HEK293 (cell line): ENCODE data around the gene MYOM1.
A peak's percentile ranks its signal among the peaks of the same experiment; 100 is the strongest.
"Not testable (repeated sequence)": the region's sequence is repeated elsewhere in the genome, so short reads cannot be mapped to it uniquely, and the experiment has no call there.

Experiments used
- CTCF ChIA-PET: fragments of 350-600 bp; formaldehyde crosslinking; extraction: SDS; loops from one replicate; lab custom pipeline; 2021; ENCODE audit warnings: antibody characterized with exemption; lab: Yijun Ruan, JAX
- POLR2A ChIA-PET: fragments of 300-600 bp; formaldehyde crosslinking; extraction: SDS; loops from one replicate; lab custom pipeline; 2020; ENCODE audit warnings: antibody characterized with exemption, inconsistent platforms; lab: Yijun Ruan, JAX
- H3K27ac ChIP-seq: fragments of 200-500 bp; sonication (Bioruptor generic); 2 replicates; pipeline ENCODE4 v1.5.1; 2014; ENCODE audit warnings: low read depth, low read length, control low read depth, inconsistent platforms; ENCODE audit errors: extremely low read depth
- H3K36me3 ChIP-seq, 2 experiments: fragments of 200-500 bp in 1 of 2; sonication (Bioruptor generic) in 1 of 2; 1 replicate in 1 of 2; 2 replicates in 1 of 2; pipeline ENCODE4 v1.5.1; 2014 to 2017; ENCODE audit warnings: inconsistent platforms in 2 of 2, low read length in 2 of 2; ENCODE audit not compliant: control insufficient read depth in 2 of 2, insufficient read depth in 1 of 2
- H3K4me1 ChIP-seq: fragments of 200-500 bp; sonication (Bioruptor generic); 2 replicates; pipeline ENCODE4 v1.5.1; 2014; ENCODE audit warnings: mild to moderate bottlenecking, low read length, inconsistent platforms; ENCODE audit not compliant: control insufficient read depth, insufficient read depth
- H3K4me3 ChIP-seq: 2 replicates; pipeline ENCODE4 v1.5.1; 2011; ENCODE audit warnings: low read depth, mild to moderate bottlenecking, control low read depth, low read length, moderate library complexity
- H3K9me3 ChIP-seq: fragments of 200-500 bp; sonication (Bioruptor generic); 2 replicates; pipeline ENCODE4 v1.5.1; 2014; ENCODE audit warnings: low read depth, low read length, inconsistent platforms; ENCODE audit not compliant: control insufficient read depth, insufficient read depth
- ZNF146 ChIP-seq: fragments of 450-650 bp; formaldehyde crosslinking; IDR thresholded peaks from 2 replicates; pipeline ENCODE4 v1.5.1; 2016; ENCODE audit warnings: missing biosample characterization, missing genetic modification characterization
- ZNF155 ChIP-seq: fragments of 450-650 bp; formaldehyde crosslinking; IDR thresholded peaks from 2 replicates; pipeline ENCODE4 v1.5.1; 2016; ENCODE audit warnings: missing biosample characterization, missing genetic modification characterization
- ZNF658 ChIP-seq: fragments of 450-650 bp; formaldehyde crosslinking; IDR thresholded peaks from 2 replicates; pipeline ENCODE4; 2016; ENCODE audit warnings: missing biosample characterization, missing genetic modification characterization
- TF ChIP-seq, protein P1 (sequence below): fragments of 450-650 bp; formaldehyde crosslinking; IDR thresholded peaks from 2 replicates; pipeline ENCODE4 v1.5.1; 2016; ENCODE audit warnings: missing biosample characterization, missing genetic modification characterization, low read depth
- TF ChIP-seq, protein P2 (sequence below): fragments of 450-650 bp; formaldehyde crosslinking; IDR thresholded peaks from 2 replicates; pipeline ENCODE4 v1.5.1; 2016; ENCODE audit warnings: missing biosample characterization, missing genetic modification characterization
- TF ChIP-seq, protein P3 (sequence below): fragments of 450-650 bp; formaldehyde crosslinking; IDR thresholded peaks from 2 replicates; pipeline ENCODE4 v1.5.1; 2016; ENCODE audit warnings: missing biosample characterization, missing genetic modification characterization

MYOM1 gene

DNA sequence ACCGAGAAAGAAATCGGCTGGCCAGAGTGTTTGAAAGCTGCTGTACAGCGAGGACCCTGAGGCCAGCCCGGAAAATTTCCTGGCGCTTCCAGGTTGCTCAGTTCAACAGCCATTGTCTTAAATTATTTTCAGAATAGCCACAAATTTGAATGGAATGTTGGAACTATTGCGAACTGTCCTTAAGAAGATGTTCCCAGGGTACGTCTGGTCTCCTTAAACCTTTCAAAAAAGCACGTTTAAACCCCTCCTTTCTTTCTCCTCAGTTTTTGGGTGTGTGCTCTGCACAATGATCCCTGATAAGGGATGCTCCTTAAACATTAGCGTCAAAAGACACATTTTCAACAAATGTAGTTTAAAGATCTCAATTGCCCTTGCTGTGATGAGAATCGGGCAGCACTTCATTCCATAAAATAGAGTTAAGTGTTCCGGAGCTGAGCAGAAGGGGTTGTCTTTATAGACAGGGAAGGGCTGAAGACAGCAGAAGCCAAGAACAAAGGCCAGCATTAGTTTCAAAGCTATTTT is 192.3 kb downstream of the MYOM1 start (continued):
- TF ChIP-seq, protein P1, sequence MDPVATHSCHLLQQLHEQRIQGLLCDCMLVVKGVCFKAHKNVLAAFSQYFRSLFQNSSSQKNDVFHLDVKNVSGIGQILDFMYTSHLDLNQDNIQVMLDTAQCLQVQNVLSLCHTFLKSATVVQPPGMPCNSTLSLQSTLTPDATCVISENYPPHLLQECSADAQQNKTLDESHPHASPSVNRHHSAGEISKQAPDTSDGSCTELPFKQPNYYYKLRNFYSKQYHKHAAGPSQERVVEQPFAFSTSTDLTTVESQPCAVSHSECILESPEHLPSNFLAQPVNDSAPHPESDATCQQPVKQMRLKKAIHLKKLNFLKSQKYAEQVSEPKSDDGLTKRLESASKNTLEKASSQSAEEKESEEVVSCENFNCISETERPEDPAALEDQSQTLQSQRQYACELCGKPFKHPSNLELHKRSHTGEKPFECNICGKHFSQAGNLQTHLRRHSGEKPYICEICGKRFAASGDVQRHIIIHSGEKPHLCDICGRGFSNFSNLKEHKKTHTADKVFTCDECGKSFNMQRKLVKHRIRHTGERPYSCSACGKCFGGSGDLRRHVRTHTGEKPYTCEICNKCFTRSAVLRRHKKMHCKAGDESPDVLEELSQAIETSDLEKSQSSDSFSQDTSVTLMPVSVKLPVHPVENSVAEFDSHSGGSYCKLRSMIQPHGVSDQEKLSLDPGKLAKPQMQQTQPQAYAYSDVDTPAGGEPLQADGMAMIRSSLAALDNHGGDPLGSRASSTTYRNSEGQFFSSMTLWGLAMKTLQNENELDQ (tag by site-specific recombination), result no peak
- TF ChIP-seq, protein P2, sequence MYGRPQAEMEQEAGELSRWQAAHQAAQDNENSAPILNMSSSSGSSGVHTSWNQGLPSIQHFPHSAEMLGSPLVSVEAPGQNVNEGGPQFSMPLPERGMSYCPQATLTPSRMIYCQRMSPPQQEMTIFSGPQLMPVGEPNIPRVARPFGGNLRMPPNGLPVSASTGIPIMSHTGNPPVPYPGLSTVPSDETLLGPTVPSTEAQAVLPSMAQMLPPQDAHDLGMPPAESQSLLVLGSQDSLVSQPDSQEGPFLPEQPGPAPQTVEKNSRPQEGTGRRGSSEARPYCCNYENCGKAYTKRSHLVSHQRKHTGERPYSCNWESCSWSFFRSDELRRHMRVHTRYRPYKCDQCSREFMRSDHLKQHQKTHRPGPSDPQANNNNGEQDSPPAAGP (tag by site-specific recombination), result no peak
- TF ChIP-seq ZNF155 (tag by site-specific recombination), result no peak

DNA sequence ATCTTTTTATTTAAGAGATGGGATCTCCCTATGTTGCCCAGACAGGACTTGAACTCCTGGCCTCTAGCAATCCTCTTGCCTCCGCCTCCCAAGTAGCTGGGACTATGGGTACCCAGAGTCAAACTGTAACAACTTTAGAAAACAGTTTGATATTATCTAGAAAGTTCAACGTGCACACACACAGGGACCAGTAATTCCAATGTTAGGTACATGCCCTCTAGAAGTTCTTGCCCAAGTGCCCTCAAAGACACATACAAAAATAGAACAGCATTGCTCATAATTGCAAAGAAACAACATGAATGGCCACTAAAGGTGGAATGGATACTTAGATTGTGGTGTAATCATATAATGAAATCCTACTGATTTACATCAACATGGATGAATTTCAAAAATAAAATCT is 194.2 kb downstream of the MYOM1 start:
- H3K36me3 ChIP-seq, result no peaks in the 10 kb centered on the region
- no peak overlapping the region for H3K27ac ChIP-seq
- H3K4me1 ChIP-seq, result no peaks in the 10 kb centered on the region
- ChIA-PET CTCF (no interaction called here), POLR2A (no interaction called here)
- no peak for TF ChIP-seq ZNF658 (tag by site-specific recombination)
- H3K9me3 ChIP-seq, result no peaks in the 10 kb centered on the region
- H3K4me3 ChIP-seq, result no peak overlapping the region

DNA sequence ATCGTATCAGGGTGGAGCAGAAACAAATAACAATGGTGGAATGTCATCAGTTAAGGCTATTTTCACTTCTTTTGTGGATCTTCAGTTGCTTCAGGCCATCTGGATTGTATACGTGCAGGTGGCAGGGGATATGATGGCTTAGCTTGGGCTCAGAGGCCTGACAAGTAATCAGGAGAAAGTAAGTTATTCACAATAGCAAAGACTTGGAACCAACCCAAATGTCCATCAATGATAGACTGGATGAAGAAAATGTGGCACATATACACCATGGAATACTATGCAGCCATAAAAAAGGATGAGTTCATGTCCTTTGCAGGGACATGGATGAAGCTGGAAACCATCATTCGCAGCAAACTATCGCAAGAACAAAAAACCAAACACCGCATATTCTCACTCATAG is 196.2 kb downstream of the MYOM1 start:
- H3K27ac ChIP-seq, H3K36me3 ChIP-seq, H3K4me3 ChIP-seq, CTCF ChIA-PET, H3K4me1 ChIP-seq, POLR2A ChIA-PET, H3K9me3 ChIP-seq: not testable (repeated sequence)
- TF ChIP-seq ZNF146 (tag by site-specific recombination), result peak; percentile 89
- TF ChIP-seq, protein P3, sequence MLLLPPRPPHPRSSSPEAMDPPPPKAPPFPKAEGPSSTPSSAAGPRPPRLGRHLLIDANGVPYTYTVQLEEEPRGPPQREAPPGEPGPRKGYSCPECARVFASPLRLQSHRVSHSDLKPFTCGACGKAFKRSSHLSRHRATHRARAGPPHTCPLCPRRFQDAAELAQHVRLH (tag by site-specific recombination), result 0 out of 2 replicates have a peak, but pooled peaks have one; percentile 56
